HEK293 (cell line): ENCODE data around the gene AP1G2.

Source experiments
- CTCF ChIA-PET: fragments of 350-600 bp; formaldehyde crosslinking; extraction: SDS; loops from one replicate; lab custom pipeline; 2021; ENCODE audit warnings: antibody characterized with exemption; lab: Yijun Ruan, JAX
- POLR2A ChIA-PET: fragments of 300-600 bp; formaldehyde crosslinking; extraction: SDS; loops from one replicate; lab custom pipeline; 2020; ENCODE audit warnings: antibody characterized with exemption, inconsistent platforms; lab: Yijun Ruan, JAX
- H3K27ac ChIP-seq: fragments of 200-500 bp; sonication (Bioruptor generic); 2 replicates; pipeline ENCODE4 v1.5.1; 2014; ENCODE audit warnings: low read depth, low read length, control low read depth, inconsistent platforms; ENCODE audit errors: extremely low read depth
- H3K36me3 ChIP-seq, 2 experiments: fragments of 200-500 bp in 1 of 2; sonication (Bioruptor generic) in 1 of 2; 1 replicate in 1 of 2; 2 replicates in 1 of 2; pipeline ENCODE4 v1.5.1; 2014 to 2017; ENCODE audit warnings: inconsistent platforms in 2 of 2, low read length in 2 of 2; ENCODE audit not compliant: control insufficient read depth in 2 of 2, insufficient read depth in 1 of 2
- H3K4me1 ChIP-seq: fragments of 200-500 bp; sonication (Bioruptor generic); 2 replicates; pipeline ENCODE4 v1.5.1; 2014; ENCODE audit warnings: mild to moderate bottlenecking, low read length, inconsistent platforms; ENCODE audit not compliant: control insufficient read depth, insufficient read depth
- H3K4me3 ChIP-seq: 2 replicates; pipeline ENCODE4 v1.5.1; 2011; ENCODE audit warnings: low read depth, mild to moderate bottlenecking, control low read depth, low read length, moderate library complexity
- H3K9me3 ChIP-seq: fragments of 200-500 bp; sonication (Bioruptor generic); 2 replicates; pipeline ENCODE4 v1.5.1; 2014; ENCODE audit warnings: low read depth, low read length, inconsistent platforms; ENCODE audit not compliant: control insufficient read depth, insufficient read depth
- BCL11A ChIP-seq: fragments of 450-650 bp; formaldehyde crosslinking; IDR thresholded peaks from 2 replicates; pipeline ENCODE4 v1.5.1; 2016; ENCODE audit warnings: low read depth, missing biosample characterization, missing genetic modification characterization
- ELK4 ChIP-seq: IDR thresholded peaks from 2 replicates; pipeline ENCODE4 v1.6.1; 2011; ENCODE audit warnings: mild to moderate bottlenecking, low read depth, low read length, borderline replicate concordance
- KLF7 ChIP-seq: fragments of 450-650 bp; formaldehyde crosslinking; IDR thresholded peaks from 2 replicates; pipeline ENCODE4 v1.5.1; 2016; ENCODE audit warnings: missing biosample characterization, missing genetic modification characterization, borderline replicate concordance
- MEIS1 ChIP-seq: sonication (generic); formaldehyde crosslinking; IDR thresholded peaks from 2 replicates; pipeline ENCODE4 v1.8.1; 2022; ENCODE audit warnings: missing genetic modification reagents, mild to moderate bottlenecking, borderline replicate concordance
- PBX3 ChIP-seq: sonication (generic); formaldehyde crosslinking; IDR thresholded peaks from 2 replicates; pipeline ENCODE4 v1.8.1; 2022; ENCODE audit warnings: mild to moderate bottlenecking, moderate library complexity, missing genetic modification reagents
- ZBTB11 ChIP-seq: fragments of 450-650 bp; formaldehyde crosslinking; conservative IDR thresholded peaks from 2 replicates; pipeline ENCODE4 v1.5.1; 2016; ENCODE audit warnings: low read depth, missing biosample characterization, missing genetic modification characterization
- ZBTB48 ChIP-seq: fragments of 450-650 bp; formaldehyde crosslinking; IDR thresholded peaks from 2 replicates; pipeline ENCODE4 v1.5.1; 2016; ENCODE audit warnings: missing biosample characterization, missing genetic modification characterization
- ZNF121 ChIP-seq: fragments of 450-650 bp; formaldehyde crosslinking; IDR thresholded peaks from 2 replicates; pipeline ENCODE4 v1.5.1; 2016; ENCODE audit warnings: missing biosample characterization, missing genetic modification characterization
- ZNF214 ChIP-seq: fragments of 450-650 bp; formaldehyde crosslinking; IDR thresholded peaks from 2 replicates; pipeline ENCODE4 v1.5.1; 2017; ENCODE audit warnings: missing biosample characterization, mild to moderate bottlenecking, missing genetic modification characterization, borderline replicate concordance
- ZNF24 ChIP-seq: fragments of 450-650 bp; formaldehyde crosslinking; IDR thresholded peaks from 2 replicates; pipeline ENCODE4 v1.5.1; 2016; ENCODE audit warnings: missing biosample characterization, missing genetic modification characterization
- ZNF391 ChIP-seq: fragments of 450-650 bp; formaldehyde crosslinking; IDR thresholded peaks from 2 replicates; pipeline ENCODE4 v1.5.1; 2016; ENCODE audit warnings: low read depth, missing biosample characterization, missing genetic modification characterization, borderline replicate concordance
- ZNF473 ChIP-seq: fragments of 450-650 bp; formaldehyde crosslinking; IDR thresholded peaks from 2 replicates; pipeline ENCODE4 v1.5.1; 2017; ENCODE audit warnings: missing biosample characterization, missing genetic modification characterization
- ZNF544 ChIP-seq: fragments of 450-650 bp; formaldehyde crosslinking; IDR thresholded peaks from 2 replicates; pipeline ENCODE4 v1.5.0; 2017; ENCODE audit warnings: missing biosample characterization, missing genetic modification characterization
- ZNF558 ChIP-seq: fragments of 450-650 bp; formaldehyde crosslinking; IDR thresholded peaks from 2 replicates; pipeline ENCODE4 v1.5.1; 2016; ENCODE audit warnings: missing biosample characterization, missing genetic modification characterization
- ZNF585B ChIP-seq: fragments of 450-650 bp; formaldehyde crosslinking; IDR thresholded peaks from 2 replicates; pipeline ENCODE4 v1.5.1; 2016; ENCODE audit warnings: missing biosample characterization, missing genetic modification characterization
- ZNF624 ChIP-seq: fragments of 450-650 bp; formaldehyde crosslinking; IDR thresholded peaks from 2 replicates; pipeline ENCODE4 v1.5.1; 2017; ENCODE audit warnings: missing biosample characterization, missing genetic modification characterization
- ZNF645 ChIP-seq: fragments of 450-650 bp; formaldehyde crosslinking; IDR thresholded peaks from 2 replicates; pipeline ENCODE4; 2016; ENCODE audit warnings: missing biosample characterization, missing genetic modification characterization
- ZNF785 ChIP-seq: fragments of 450-650 bp; formaldehyde crosslinking; IDR thresholded peaks from 2 replicates; pipeline ENCODE4 v1.5.1; 2016; ENCODE audit warnings: missing biosample characterization, missing genetic modification characterization
- ZNF837 ChIP-seq: fragments of 450-650 bp; formaldehyde crosslinking; IDR thresholded peaks from 2 replicates; pipeline ENCODE4 v1.5.1; 2016; ENCODE audit warnings: missing biosample characterization, missing genetic modification characterization
- ZXDB ChIP-seq: fragments of 450-650 bp; formaldehyde crosslinking; IDR thresholded peaks from 2 replicates; pipeline ENCODE4 v1.5.1; 2016; ENCODE audit warnings: missing biosample characterization, missing genetic modification characterization
- TF ChIP-seq, protein P1 (sequence below): fragments of 450-650 bp; formaldehyde crosslinking; IDR thresholded peaks from 2 replicates; pipeline ENCODE4 v1.5.1; 2016; ENCODE audit warnings: missing biosample characterization, missing genetic modification characterization, low read depth
- TF ChIP-seq, protein P2 (sequence below): fragments of 450-650 bp; formaldehyde crosslinking; IDR thresholded peaks from 2 replicates; pipeline ENCODE4 v1.5.1; 2016; ENCODE audit warnings: missing biosample characterization, missing genetic modification characterization

AP1G2 gene

DNA sequence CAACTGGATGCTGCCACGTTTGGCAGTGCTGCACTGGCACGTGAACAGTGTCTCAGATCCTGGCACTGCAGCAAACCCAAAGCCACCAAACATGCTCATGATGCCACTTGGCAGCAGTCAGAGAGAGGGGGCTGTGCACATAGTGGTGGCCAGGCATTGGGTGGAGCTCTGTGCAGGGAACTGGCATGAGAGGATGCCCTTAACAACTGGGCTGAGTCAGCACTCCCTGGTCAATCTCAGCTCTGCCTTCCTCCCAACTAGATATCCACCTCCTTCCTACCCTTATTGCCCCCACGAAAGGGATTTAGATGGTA lies 53.0 kb downstream of the AP1G2 start:
- H3K27ac ChIP-seq: no peak overlapping the region
- no peaks in the 10 kb centered on the region for H3K36me3 ChIP-seq
- no peaks in the 10 kb centered on the region for H3K4me1 ChIP-seq
- ChIA-PET POLR2A (no interaction called here), CTCF (interaction anchor here (0.6 kb wide), 1 partner anchor 378 kb away, joined by 3 read pairs; no protein-coding TSS in a partner anchor)
- no peak overlapping the region for H3K4me3 ChIP-seq
- no peaks in the 10 kb centered on the region for H3K9me3 ChIP-seq
- TF ChIP-seq ZNF785 (tag by site-specific recombination): no peak
- TF ChIP-seq KLF7 (tag by site-specific recombination): no peak

- Histone ChIP-seq H3K36me3 (no peaks in the 10 kb centered on the region), H3K4me1 (no peaks in the 10 kb centered on the region), H3K4me3 (no peak overlapping the region), H3K9me3 (no peaks in the 10 kb centered on the region), H3K27ac (no peak overlapping the region)
- TF ChIP-seq ZNF837 (tag by site-specific recombination) (no peak), ZBTB48 (tag by site-specific recombination) (no peak), ZNF558 (tag by site-specific recombination) (no peak), ZNF624 (no peak), ZNF214 (tag by site-specific recombination) (no peak), ELK4 (no peak), ZNF544 (no peak), ZXDB (no peak), BCL11A (tag by site-specific recombination) (no peak), MEIS1 (CRISPR knock-in tag) (no peak), ZNF645 (tag by site-specific recombination) (no peak), ZNF121 (tag by site-specific recombination) (no peak)
- TF ChIP-seq, protein P1, sequence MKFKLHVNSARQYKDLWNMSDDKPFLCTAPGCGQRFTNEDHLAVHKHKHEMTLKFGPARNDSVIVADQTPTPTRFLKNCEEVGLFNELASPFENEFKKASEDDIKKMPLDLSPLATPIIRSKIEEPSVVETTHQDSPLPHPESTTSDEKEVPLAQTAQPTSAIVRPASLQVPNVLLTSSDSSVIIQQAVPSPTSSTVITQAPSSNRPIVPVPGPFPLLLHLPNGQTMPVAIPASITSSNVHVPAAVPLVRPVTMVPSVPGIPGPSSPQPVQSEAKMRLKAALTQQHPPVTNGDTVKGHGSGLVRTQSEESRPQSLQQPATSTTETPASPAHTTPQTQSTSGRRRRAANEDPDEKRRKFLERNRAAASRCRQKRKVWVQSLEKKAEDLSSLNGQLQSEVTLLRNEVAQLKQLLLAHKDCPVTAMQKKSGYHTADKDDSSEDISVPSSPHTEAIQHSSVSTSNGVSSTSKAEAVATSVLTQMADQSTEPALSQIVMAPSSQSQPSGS (tag by site-specific recombination): no peak
- TF ChIP-seq, protein P2, sequence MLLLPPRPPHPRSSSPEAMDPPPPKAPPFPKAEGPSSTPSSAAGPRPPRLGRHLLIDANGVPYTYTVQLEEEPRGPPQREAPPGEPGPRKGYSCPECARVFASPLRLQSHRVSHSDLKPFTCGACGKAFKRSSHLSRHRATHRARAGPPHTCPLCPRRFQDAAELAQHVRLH: no peak
- TF ChIP-seq, all 188 proteins: peak for 0
- POLR2A ChIA-PET: no interaction called here
- CTCF ChIA-PET: interaction anchor here (0.6 kb wide), 1 partner anchor 378 kb away, joined by 3 read pairs; no protein-coding TSS in a partner anchor
Measured at GRCh38 chr14:23513818-23514643, 53.6 kb downstream of the AP1G2 start.

GRCh38 chr14:23513005-23513817 lies 54.4 kb downstream of the AP1G2 start:
- ChIA-PET CTCF (no interaction called here), POLR2A (no interaction called here)
- H3K36me3 ChIP-seq: no peaks in the 10 kb centered on the region
- no peak overlapping the region for H3K4me3 ChIP-seq
- H3K9me3 ChIP-seq: no peaks in the 10 kb centered on the region
- H3K4me1 ChIP-seq: no peaks in the 10 kb centered on the region
- H3K27ac ChIP-seq: no peak overlapping the region
- TF ChIP-seq PBX3 (no peak), ZBTB11 (no peak), ZNF473 (tag by site-specific recombination) (no peak), ZNF391 (tag by site-specific recombination) (no peak), ZNF585B (no peak), ZNF24 (tag by site-specific recombination) (no peak)
